ENCODE data around the gene RNF220.

The RNF220 gene

GRCh38 chr1:44644806-44645205, 239.8 kb downstream of the RNF220 start:
- no peaks in the 10 kb centered on the region for H3K9me3 ChIP-seq (ENCODE audit: low read depth, low read length)
- no peak overlapping the region for H3K9ac ChIP-seq (ENCODE audit: insufficient read length)
- DNase-seq (ENCODE audit: low read depth, low spot score) = no peak
- no peak for TF ChIP-seq EZH2 (IDR thresholded peaks at IDR 0.05)
- no peak for TF ChIP-seq FOXP2 (optimal IDR thresholded peaks at IDR 0.05; ENCODE audit: control extremely low read depth, extremely low read length, insufficient read depth)
- no peak for TF ChIP-seq POLR2AphosphoS5 (IDR thresholded peaks at IDR 0.05; ENCODE audit: borderline replicate concordance, low read depth, low read length)
- H3K36me3 ChIP-seq (ENCODE audit: insufficient read depth, low read length) = peaks cover 41% of the 10 kb centered on the region; the same call in 1 of the 2 replicates
- no peak overlapping the region for H3K27ac ChIP-seq
- H3K4me3 ChIP-seq = no peak overlapping the region

GRCh38 chr1:44645476-44646244, 240.6 kb downstream of the RNF220 start:
- TF ChIP-seq EZH2 (IDR thresholded peaks at IDR 0.05) (no peak), FOXP2 (optimal IDR thresholded peaks at IDR 0.05; ENCODE audit: control extremely low read depth, extremely low read length, insufficient read depth) (no peak), POLR2AphosphoS5 (IDR thresholded peaks at IDR 0.05; ENCODE audit: borderline replicate concordance, low read depth, low read length) (no peak)
- peaks cover 43% of the 10 kb centered on the region; the same call in 1 of the 2 replicates for H3K36me3 ChIP-seq (ENCODE audit: insufficient read depth, low read length)

DNA sequence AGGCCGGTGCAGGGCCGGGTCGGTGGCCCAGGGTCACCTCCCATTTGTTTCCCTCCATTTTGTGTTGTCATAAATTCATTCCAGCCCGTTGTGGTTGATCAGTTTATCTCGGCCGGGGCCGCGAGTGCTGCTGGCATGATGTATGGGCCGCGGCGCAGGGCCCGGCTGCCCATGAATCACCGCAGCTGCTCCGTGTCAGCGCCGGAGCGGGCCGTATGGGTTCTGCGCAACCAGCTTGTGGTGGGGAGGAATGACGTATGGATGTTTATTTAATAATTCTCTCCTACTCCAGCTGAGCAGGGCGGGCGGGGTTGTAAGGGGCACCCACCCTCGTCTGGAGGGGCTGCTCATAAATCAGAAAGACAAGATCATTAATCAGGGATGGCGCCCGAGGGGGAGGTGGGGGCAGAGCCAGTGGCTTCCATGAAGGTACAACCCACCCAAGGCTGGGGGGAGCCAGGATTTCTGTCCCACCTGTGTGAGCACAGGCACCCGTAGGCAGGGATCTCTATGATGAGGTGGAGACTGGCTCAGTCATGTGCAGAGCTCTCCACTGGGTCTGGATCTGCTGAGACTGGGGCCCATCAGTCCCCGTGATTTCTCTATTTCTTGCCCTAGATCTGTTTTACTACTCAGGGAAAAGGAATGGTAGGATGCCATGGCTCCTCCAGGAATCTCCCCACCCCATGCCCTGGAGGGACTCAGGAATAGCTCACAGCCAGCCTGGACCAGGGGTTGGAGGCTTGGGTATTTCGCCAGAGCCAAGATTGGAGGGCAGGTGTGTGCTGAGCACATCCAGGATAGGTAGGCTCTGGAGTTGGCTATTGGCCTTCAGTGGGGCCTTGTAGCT, 241.4 kb downstream of the RNF220 start:
- H3K9ac ChIP-seq (ENCODE audit: insufficient read length) = no peak overlapping the region
- H3K36me3 ChIP-seq (ENCODE audit: insufficient read depth, low read length) = peaks cover 48% of the 10 kb centered on the region; the same call in 1 of the 2 replicates
- no peak overlapping the region for H3K4me3 ChIP-seq
- no peak for DNase-seq (ENCODE audit: low read depth, low spot score)
- no peak overlapping the region for H3K27ac ChIP-seq
- no peak for TF ChIP-seq FOXP2 (optimal IDR thresholded peaks at IDR 0.05; ENCODE audit: control extremely low read depth, extremely low read length, insufficient read depth)
- no peak for TF ChIP-seq EZH2 (IDR thresholded peaks at IDR 0.05)
- TF ChIP-seq POLR2AphosphoS5 (IDR thresholded peaks at IDR 0.05; ENCODE audit: borderline replicate concordance, low read depth, low read length) = no peak
- no peaks in the 10 kb centered on the region for H3K9me3 ChIP-seq (ENCODE audit: low read depth, low read length)

More at GRCh38 chr1:44645476-44646244, 240.6 kb downstream of the RNF220 start:
- Histone ChIP-seq H3K9me3 (ENCODE audit: low read depth, low read length) (no peaks in the 10 kb centered on the region), H3K9ac (ENCODE audit: insufficient read length) (no peak overlapping the region), H3K27ac (no peak overlapping the region), H3K4me3 (no peak overlapping the region)
- DNase-seq (ENCODE audit: low read depth, low spot score) = no peak

- TF ChIP-seq FOXP2 (optimal IDR thresholded peaks at IDR 0.05; ENCODE audit: control extremely low read depth, extremely low read length, insufficient read depth) = no peak
- TF ChIP-seq EZH2 (IDR thresholded peaks at IDR 0.05) = no peak
- TF ChIP-seq POLR2AphosphoS5 (IDR thresholded peaks at IDR 0.05; ENCODE audit: borderline replicate concordance, low read depth, low read length) = no peak
- Histone ChIP-seq H3K36me3 (ENCODE audit: insufficient read depth, low read length) (peaks cover 48% of the 10 kb centered on the region; the same call in 1 of the 2 replicates), H3K9me3 (ENCODE audit: low read depth, low read length) (no peaks in the 10 kb centered on the region), H3K4me3 (no peak overlapping the region), H3K9ac (ENCODE audit: insufficient read length) (no peak overlapping the region), H3K27ac (no peak overlapping the region)
- DNase-seq (ENCODE audit: low read depth, low spot score) = no peak
Measured at GRCh38 chr1:44647896-44648295, 242.8 kb downstream of the RNF220 start.

DNA sequence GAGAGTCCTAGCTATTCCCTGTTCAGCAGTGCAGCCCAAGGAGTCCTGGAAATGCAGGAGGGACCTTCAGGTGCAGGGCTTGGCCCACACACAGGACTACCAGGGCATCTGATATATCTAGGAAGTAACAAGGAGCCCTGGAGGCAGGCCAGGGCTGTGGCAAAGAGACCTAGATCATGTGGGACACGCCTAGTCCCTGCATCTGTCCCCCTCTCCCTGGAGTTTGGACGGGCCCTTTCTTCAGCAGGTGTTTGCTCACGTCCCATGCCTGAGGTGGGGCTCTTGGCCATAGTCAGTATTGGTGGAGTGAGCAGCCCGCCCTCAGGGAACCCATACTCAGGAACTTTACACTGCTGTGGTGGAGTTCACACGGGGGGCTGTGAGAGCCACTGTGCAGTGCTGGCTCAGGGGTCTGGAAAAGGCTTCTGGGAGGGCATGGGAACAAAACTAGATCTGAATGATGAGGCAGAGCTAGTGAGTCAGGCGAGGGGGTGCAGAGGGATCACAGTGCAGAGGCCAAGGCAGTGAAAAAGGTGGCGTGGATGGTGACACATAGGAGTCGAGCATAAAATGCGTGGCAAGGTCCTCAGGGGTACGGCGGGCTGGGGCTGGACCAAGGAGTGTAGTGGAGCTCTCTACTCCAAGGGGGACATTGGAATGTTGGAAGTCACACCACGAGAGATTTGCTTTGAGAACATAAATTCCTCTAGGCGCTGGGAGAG, 243.6 kb downstream of the RNF220 start:
- TF ChIP-seq FOXP2 (optimal IDR thresholded peaks at IDR 0.05; ENCODE audit: control extremely low read depth, extremely low read length, insufficient read depth) (no peak), EZH2 (IDR thresholded peaks at IDR 0.05) (no peak), POLR2AphosphoS5 (IDR thresholded peaks at IDR 0.05; ENCODE audit: borderline replicate concordance, low read depth, low read length) (no peak)
- Histone ChIP-seq H3K36me3 (ENCODE audit: insufficient read depth, low read length) (peaks cover 44% of the 10 kb centered on the region; the same call in 1 of the 2 replicates), H3K27ac (no peak overlapping the region), H3K4me3 (no peak overlapping the region), H3K9ac (ENCODE audit: insufficient read length) (no peak overlapping the region), H3K9me3 (ENCODE audit: low read depth, low read length) (no peaks in the 10 kb centered on the region)
- DNase-seq (ENCODE audit: low read depth, low spot score) = no peak

DNA sequence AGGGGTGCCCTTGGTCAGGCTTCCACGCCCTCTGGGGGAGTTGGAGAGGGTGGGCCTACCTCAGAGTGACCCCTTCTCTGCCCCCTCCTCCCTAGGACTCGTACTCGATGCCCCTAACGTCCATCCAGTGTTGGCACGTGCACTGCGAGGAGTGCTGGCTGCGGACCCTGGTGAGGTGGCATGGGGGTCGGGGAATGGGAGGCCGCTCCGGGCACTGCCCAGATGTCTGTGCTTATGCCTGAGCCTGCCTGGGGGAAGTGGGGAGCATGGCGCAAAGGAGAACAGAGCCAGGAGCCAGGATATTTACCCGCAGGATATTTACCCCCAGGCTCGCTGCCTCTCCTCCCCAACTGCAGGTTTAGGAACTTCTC, 244.7 kb downstream of the RNF220 start:
- Histone ChIP-seq H3K27ac (no peak overlapping the region), H3K36me3 (ENCODE audit: insufficient read depth, low read length) (peaks cover 37% of the 10 kb centered on the region; the same call in 1 of the 2 replicates), H3K9me3 (ENCODE audit: low read depth, low read length) (no peaks in the 10 kb centered on the region), H3K4me3 (no peak overlapping the region), H3K9ac (ENCODE audit: insufficient read length) (no peak overlapping the region)
- DNase-seq (ENCODE audit: low read depth, low spot score) = no peak
- no peak for TF ChIP-seq POLR2AphosphoS5 (IDR thresholded peaks at IDR 0.05; ENCODE audit: borderline replicate concordance, low read depth, low read length)
- no peak for TF ChIP-seq FOXP2 (optimal IDR thresholded peaks at IDR 0.05; ENCODE audit: control extremely low read depth, extremely low read length, insufficient read depth)
- TF ChIP-seq EZH2 (IDR thresholded peaks at IDR 0.05) = no peak

GRCh38 chr1:44650159-44650831, 245.2 kb downstream of the RNF220 start:
- TF ChIP-seq POLR2AphosphoS5 (IDR thresholded peaks at IDR 0.05; ENCODE audit: borderline replicate concordance, low read depth, low read length) = no peak
- no peak for TF ChIP-seq EZH2 (IDR thresholded peaks at IDR 0.05)
- TF ChIP-seq FOXP2 (optimal IDR thresholded peaks at IDR 0.05; ENCODE audit: control extremely low read depth, extremely low read length, insufficient read depth) = no peak
- no peak overlapping the region for H3K4me3 ChIP-seq
- peaks cover 31% of the 10 kb centered on the region; the same call in 1 of the 2 replicates for H3K36me3 ChIP-seq (ENCODE audit: insufficient read depth, low read length)
- DNase-seq (ENCODE audit: low read depth, low spot score) = no peak
- H3K9me3 ChIP-seq (ENCODE audit: low read depth, low read length) = no peaks in the 10 kb centered on the region
- no peak overlapping the region for H3K27ac ChIP-seq
- H3K9ac ChIP-seq (ENCODE audit: insufficient read length) = no peak overlapping the region

All from SK-N-MC (cell line).